MM.1S (cell line): ENCODE data around the gene LDLRAD4.

Experiments
- EZH2 ChIP-seq: fragments of 300-600 bp; sonication (generic); optimal IDR thresholded peaks from 2 replicates; pipeline ENCODE3; 2017; ENCODE audit warnings: low read depth, mild to moderate bottlenecking, antibody characterized with exemption, low read length, mixed read lengths
- EZH2phosphoT487 ChIP-seq: fragments of 300-600 bp; sonication (generic); IDR thresholded peaks from 2 replicates; pipeline ENCODE4 v1.6.1; 2018; ENCODE audit warnings: antibody characterized with exemption, low read length
- TF ChIP-seq, protein P1 (sequence below): fragments of 300-600 bp; sonication (generic); IDR thresholded peaks from 2 replicates; pipeline ENCODE4 v1.5.1; 2016; ENCODE audit warnings: antibody characterized with exemption, low read length, mixed read lengths

DNA sequence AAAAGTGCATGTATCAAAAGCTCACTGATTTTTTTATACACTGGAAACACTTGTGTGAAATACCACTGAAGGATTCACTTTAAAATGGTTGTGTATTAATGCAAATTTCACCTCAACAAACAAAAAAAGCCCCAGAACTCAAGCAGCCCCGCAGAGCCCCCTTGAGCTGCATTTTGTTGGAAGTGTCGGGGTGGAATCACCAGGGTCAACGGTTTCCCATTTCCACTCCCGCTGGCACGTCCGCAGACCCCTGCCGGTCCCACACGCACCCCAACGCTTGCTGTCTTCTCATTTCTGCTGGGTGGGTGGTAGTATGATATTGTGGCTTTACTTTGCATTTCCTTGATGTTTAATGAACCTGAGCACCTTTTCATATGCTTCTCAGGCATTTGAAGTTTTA, 268.1 kb downstream of the LDLRAD4 start:
- TF ChIP-seq, protein P1, sequence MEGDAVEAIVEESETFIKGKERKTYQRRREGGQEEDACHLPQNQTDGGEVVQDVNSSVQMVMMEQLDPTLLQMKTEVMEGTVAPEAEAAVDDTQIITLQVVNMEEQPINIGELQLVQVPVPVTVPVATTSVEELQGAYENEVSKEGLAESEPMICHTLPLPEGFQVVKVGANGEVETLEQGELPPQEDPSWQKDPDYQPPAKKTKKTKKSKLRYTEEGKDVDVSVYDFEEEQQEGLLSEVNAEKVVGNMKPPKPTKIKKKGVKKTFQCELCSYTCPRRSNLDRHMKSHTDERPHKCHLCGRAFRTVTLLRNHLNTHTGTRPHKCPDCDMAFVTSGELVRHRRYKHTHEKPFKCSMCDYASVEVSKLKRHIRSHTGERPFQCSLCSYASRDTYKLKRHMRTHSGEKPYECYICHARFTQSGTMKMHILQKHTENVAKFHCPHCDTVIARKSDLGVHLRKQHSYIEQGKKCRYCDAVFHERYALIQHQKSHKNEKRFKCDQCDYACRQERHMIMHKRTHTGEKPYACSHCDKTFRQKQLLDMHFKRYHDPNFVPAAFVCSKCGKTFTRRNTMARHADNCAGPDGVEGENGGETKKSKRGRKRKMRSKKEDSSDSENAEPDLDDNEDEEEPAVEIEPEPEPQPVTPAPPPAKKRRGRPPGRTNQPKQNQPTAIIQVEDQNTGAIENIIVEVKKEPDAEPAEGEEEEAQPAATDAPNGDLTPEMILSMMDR = no peak
- TF ChIP-seq EZH2phosphoT487 (no peak), EZH2 (no peak)
